Endodermal cell (in vitro differentiated cells): Measurements from ENCODE around the gene ZNF407. TPM values are rescaled to one million over a fixed set of nuclear protein-coding genes. Genes with fewer than 3 reads are reported as not detected.

Experiments used
- DNase-seq: peaks from one replicate; pipeline ENCODE4 v3.0.0-alpha.2; 2017
- H3K27ac ChIP-seq: 2 replicates; pipeline ENCODE4 v1.5.1; 2013; ENCODE audit warnings: mild to moderate bottlenecking, low read depth, low read length, moderate library complexity
- H3K27me3 ChIP-seq: 2 replicates; pipeline ENCODE4 v1.6.1; 2013; ENCODE audit warnings: mild to moderate bottlenecking, low read length, moderate library complexity; ENCODE audit not compliant: insufficient read depth, control insufficient read depth, poor library complexity, severe bottlenecking
- H3K36me3 ChIP-seq: 2 replicates; pipeline ENCODE4 v1.7.0; 2013; ENCODE audit warnings: mild to moderate bottlenecking, low read length, moderate library complexity; ENCODE audit not compliant: control insufficient read depth, insufficient read depth
- H3K4me1 ChIP-seq: one replicate; pipeline ENCODE4 v1.7.0; 2013; ENCODE audit warnings: low read length; ENCODE audit not compliant: control insufficient read depth, insufficient read depth
- H3K4me3 ChIP-seq: 2 replicates; pipeline ENCODE4 v1.5.1; 2013; ENCODE audit warnings: mild to moderate bottlenecking, low read length, moderate library complexity
- H3K9ac ChIP-seq: 2 replicates; pipeline ENCODE4 v1.6.1; 2013; ENCODE audit warnings: mild to moderate bottlenecking, low read length, moderate library complexity; ENCODE audit not compliant: poor library complexity, severe bottlenecking; ENCODE audit errors: extremely low read depth
- H3K9me3 ChIP-seq: 2 replicates; pipeline ENCODE4 v1.6.1; 2013; ENCODE audit warnings: mild to moderate bottlenecking, low read length, moderate library complexity; ENCODE audit not compliant: control insufficient read depth
- H3K27ac Mint-ChIP-seq: 2 replicates; pipeline ENCODE4 v1.8.0; 2020; ENCODE audit warnings: mixed read lengths
- H3K27me3 Mint-ChIP-seq: 2 replicates; pipeline ENCODE4 v1.8.0; 2021; ENCODE audit warnings: mild to moderate bottlenecking, mixed read lengths; ENCODE audit not compliant: insufficient read depth
- H3K36me3 Mint-ChIP-seq: 2 replicates; pipeline ENCODE4 v1.8.0; 2020; ENCODE audit warnings: low read depth, mixed read lengths
- H3K4me1 Mint-ChIP-seq: 2 replicates; pipeline ENCODE4 v1.8.0; 2020; ENCODE audit warnings: mixed read lengths
- H3K4me3 Mint-ChIP-seq: 2 replicates; pipeline ENCODE4 v1.8.0; 2020; ENCODE audit warnings: mild to moderate bottlenecking, moderate library complexity, mixed read lengths
- H3K9me3 Mint-ChIP-seq: 2 replicates; pipeline ENCODE4 v1.8.0; 2020; ENCODE audit warnings: mild to moderate bottlenecking, mixed read lengths
- WGBS, 2 experiments: methylation state at CpG; one replicate each; pipeline versions ENCODE4 v1.1.5 to v1.1.7; 2013; ENCODE audit warnings: missing lambda C conversion rate in 2 of 2, mixed read lengths in 1 of 2; ENCODE audit not compliant: insufficient coverage in 1 of 2, insufficient read length in 1 of 2; 5-methylcytosine and 5-hydroxymethylcytosine counted together
- total RNA-seq, 2 donors: library from RNA; stranded (reverse); fragmentation: NEBNext Ultra II Directional in 1 of 2; extraction: Animal tissue kit (Norgen Biotek cat#: 25700) in 1 of 2; gene quantifications; 2 replicates in 1 of 2; 3 replicates in 1 of 2; pipeline ENCODE4 v1.2.1, GENCODE V29; 2021
- TF ChIP-seq, protein P1 (sequence below): fragments of 200-600 bp; sonication (generic); conservative IDR thresholded peaks from 2 replicates; pipeline ENCODE4 v1.5.0; 2021; ENCODE audit warnings: antibody characterized with exemption, mild to moderate bottlenecking

The ZNF407 gene
- total RNA-seq, 2 donors from 2014 or later = 7.6 to 13.1 TPM

DNA sequence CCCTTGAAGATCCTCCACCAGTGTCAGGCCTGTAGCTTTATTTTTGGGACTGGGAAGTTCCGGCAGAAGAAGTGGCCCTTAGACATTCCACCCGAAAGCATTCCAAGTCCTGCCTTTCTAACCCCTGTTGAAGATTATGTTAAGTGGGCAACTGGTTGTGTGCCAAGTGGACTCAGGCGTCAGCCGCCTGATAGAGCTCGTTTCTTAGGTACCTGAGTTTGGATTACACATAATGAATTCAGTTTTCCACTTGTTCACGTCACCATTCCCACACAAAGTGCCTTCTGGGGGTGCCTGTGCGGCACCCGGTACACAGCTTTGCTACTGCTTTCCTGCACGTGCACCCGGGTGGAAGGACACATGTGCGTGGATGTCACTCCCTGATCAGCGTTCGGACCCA is 454.8 kb downstream of the ZNF407 start:
- no peaks in the 10 kb centered on the region for H3K4me1 ChIP-seq
- TF ChIP-seq, protein P1, sequence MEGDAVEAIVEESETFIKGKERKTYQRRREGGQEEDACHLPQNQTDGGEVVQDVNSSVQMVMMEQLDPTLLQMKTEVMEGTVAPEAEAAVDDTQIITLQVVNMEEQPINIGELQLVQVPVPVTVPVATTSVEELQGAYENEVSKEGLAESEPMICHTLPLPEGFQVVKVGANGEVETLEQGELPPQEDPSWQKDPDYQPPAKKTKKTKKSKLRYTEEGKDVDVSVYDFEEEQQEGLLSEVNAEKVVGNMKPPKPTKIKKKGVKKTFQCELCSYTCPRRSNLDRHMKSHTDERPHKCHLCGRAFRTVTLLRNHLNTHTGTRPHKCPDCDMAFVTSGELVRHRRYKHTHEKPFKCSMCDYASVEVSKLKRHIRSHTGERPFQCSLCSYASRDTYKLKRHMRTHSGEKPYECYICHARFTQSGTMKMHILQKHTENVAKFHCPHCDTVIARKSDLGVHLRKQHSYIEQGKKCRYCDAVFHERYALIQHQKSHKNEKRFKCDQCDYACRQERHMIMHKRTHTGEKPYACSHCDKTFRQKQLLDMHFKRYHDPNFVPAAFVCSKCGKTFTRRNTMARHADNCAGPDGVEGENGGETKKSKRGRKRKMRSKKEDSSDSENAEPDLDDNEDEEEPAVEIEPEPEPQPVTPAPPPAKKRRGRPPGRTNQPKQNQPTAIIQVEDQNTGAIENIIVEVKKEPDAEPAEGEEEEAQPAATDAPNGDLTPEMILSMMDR = no peak
- no peaks in the 10 kb centered on the region for H3K36me3 Mint-ChIP-seq
- no peaks in the 10 kb centered on the region for H3K27me3 Mint-ChIP-seq
- no peak overlapping the region for H3K27ac Mint-ChIP-seq
- no peaks in the 10 kb centered on the region for H3K4me1 Mint-ChIP-seq
- no peak overlapping the region for H3K4me3 Mint-ChIP-seq
- H3K9ac ChIP-seq = no peak overlapping the region
- no peaks in the 10 kb centered on the region for H3K9me3 ChIP-seq
- no peaks in the 10 kb centered on the region for H3K9me3 Mint-ChIP-seq
- no peak overlapping the region for H3K4me3 ChIP-seq
- DNase-seq = peak; percentile 35
- no peak overlapping the region for H3K27ac ChIP-seq
- 91 to 94% methylated on average over 11 to 13 of the region's 13 CpGs for WGBS, 2 experiments
- no peaks in the 10 kb centered on the region for H3K36me3 ChIP-seq
- H3K27me3 ChIP-seq = no peaks in the 10 kb centered on the region

DNA sequence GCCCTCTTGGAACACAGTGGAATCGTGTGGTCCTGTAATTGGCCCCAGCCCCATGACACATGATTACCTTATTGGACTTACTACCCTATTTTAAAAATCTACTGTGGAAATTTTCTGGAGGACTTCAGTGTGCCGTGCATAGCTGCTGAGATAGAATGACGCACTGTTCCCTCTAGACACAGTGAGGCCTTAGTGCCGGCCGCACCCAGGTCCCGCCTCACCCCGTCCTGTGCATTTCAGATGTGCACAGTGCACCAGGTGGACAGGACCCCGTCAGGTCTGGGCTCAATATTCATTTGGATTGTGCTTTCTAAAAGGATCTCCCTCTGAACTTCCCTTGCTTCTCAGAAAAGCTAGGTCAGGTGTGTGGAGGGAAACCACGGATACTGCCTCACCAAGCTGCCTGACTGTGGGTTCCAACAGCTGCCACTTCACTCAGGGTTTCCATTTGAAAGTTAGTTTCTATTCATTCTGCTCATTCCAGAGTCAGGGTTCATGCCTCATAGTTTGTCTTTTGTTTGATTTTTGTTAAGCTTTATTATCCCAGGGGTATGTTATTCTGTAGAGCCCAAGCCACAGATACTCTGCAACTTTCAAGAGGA is 455.5 kb downstream of the ZNF407 start:
- Histone ChIP-seq H3K9me3 (no peaks in the 10 kb centered on the region), H3K9ac (no peak overlapping the region), H3K4me3 (no peak overlapping the region), H3K36me3 (no peaks in the 10 kb centered on the region), H3K27ac (no peak overlapping the region), H3K27me3 (no peaks in the 10 kb centered on the region), H3K4me1 (no peaks in the 10 kb centered on the region)
- Mint-ChIP-seq H3K9me3 (no peaks in the 10 kb centered on the region), H3K4me1 (no peaks in the 10 kb centered on the region), H3K36me3 (no peaks in the 10 kb centered on the region), H3K4me3 (no peak overlapping the region), H3K27me3 (no peaks in the 10 kb centered on the region), H3K27ac (no peak overlapping the region)
- 95 to 100% methylated on average over 7 to 9 of the region's 9 CpGs for WGBS, 2 experiments
- TF ChIP-seq, protein P1 = no peak
- no peak for DNase-seq

DNA sequence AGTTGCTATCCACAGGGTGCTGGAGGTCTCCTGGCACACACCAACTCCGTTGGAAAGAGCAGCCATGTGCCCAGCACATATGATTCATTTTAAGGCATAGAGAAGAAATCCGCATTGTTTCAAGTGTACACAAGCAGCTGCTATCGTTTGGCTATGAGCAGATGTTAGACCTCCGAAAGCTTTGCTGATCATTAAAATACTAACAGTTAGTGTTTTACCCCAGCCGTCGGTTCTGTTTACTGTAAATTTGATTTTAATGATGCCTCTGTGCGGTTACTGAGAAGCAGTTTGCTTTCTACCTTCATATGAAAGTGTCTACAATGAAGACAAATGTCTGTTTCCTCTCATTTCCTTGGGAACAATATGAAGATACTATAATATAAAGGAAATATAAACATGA is 456.4 kb downstream of the ZNF407 start:
- Histone ChIP-seq H3K4me1 (no peaks in the 10 kb centered on the region), H3K27me3 (no peaks in the 10 kb centered on the region), H3K9ac (no peak overlapping the region), H3K9me3 (no peaks in the 10 kb centered on the region), H3K36me3 (no peaks in the 10 kb centered on the region), H3K4me3 (no peak overlapping the region), H3K27ac (no peak overlapping the region)
- 84 to 90% methylated on average over 6 to 7 of the region's 7 CpGs for WGBS, 2 experiments
- Mint-ChIP-seq H3K9me3 (no peaks in the 10 kb centered on the region), H3K27me3 (no peaks in the 10 kb centered on the region), H3K36me3 (no peaks in the 10 kb centered on the region), H3K27ac (no peak overlapping the region), H3K4me1 (no peaks in the 10 kb centered on the region), H3K4me3 (no peak overlapping the region)
- no peak for DNase-seq
- TF ChIP-seq, protein P1 = no peak
